Stimulated activated naive B cell treated with anti-CD40 and anti-IgM and Interleukin-4, amounts not matched to agents 10 μg/mL and 1 μg/mL and 100 μg/mL, for 72 hours (primary cell): ENCODE measurements around the gene PIK3CA.

ENCODE experiments used
- ATAC-seq, 2 donors: fragments of 150-1000 bp; cut with Tn5 transposase; replicated peaks; 2 replicates each; pipeline ENCODE4 v1.10.0; 2021; ENCODE audit warnings: moderate library complexity in 1 of 2
- DNase-seq: peaks from one replicate; pipeline ENCODE4 v3.0.0; 2021
- H3K27ac Mint-ChIP-seq: one replicate; pipeline ENCODE4 v1.8.0; 2022; ENCODE audit warnings: mild to moderate bottlenecking, mixed read lengths
- H3K27me3 Mint-ChIP-seq, 2 donors: one replicate each; pipeline ENCODE4 v1.8.0; 2022; ENCODE audit warnings: mixed read lengths in 2 of 2
- H3K36me3 Mint-ChIP-seq, 2 donors: one replicate each; pipeline ENCODE4 v1.8.0; 2022; ENCODE audit warnings: mixed read lengths in 2 of 2, mild to moderate bottlenecking in 1 of 2
- H3K4me1 Mint-ChIP-seq, 2 donors: one replicate each; pipeline ENCODE4 v1.8.0; 2022; ENCODE audit warnings: mixed read lengths in 2 of 2, mild to moderate bottlenecking in 1 of 2
- H3K4me3 Mint-ChIP-seq, 2 donors: one replicate each; pipeline ENCODE4 v1.8.0; 2022; ENCODE audit warnings: mild to moderate bottlenecking in 2 of 2, mixed read lengths in 2 of 2, moderate library complexity in 1 of 2
- H3K9me3 Mint-ChIP-seq, 2 donors: one replicate each; pipeline ENCODE4 v1.8.0; 2022; ENCODE audit warnings: mixed read lengths in 2 of 2, mild to moderate bottlenecking in 1 of 2

The PIK3CA gene

DNA sequence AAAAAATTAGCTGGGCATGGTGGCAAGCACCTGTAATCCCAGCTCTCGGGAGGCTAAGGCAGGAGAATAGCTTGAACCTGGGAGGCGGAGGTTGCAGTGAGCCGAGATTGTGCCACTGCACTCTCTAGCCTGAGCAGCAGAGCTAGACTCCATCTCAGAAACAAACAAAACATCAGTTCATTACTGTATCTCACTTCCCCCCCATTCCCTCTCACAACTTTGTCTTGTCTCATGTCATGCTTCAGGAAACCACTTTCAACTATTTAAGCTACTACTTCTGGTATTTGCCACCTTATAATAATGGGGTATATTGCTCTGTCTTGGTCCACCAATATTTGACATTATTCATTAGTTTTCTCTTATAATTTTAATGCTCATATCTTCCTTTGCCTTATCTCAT lies 26.2 kb downstream of the PIK3CA start:
- peak; percentile 83 to 87 for ATAC-seq
- no peak overlapping the region for H3K4me3 Mint-ChIP-seq

DNA sequence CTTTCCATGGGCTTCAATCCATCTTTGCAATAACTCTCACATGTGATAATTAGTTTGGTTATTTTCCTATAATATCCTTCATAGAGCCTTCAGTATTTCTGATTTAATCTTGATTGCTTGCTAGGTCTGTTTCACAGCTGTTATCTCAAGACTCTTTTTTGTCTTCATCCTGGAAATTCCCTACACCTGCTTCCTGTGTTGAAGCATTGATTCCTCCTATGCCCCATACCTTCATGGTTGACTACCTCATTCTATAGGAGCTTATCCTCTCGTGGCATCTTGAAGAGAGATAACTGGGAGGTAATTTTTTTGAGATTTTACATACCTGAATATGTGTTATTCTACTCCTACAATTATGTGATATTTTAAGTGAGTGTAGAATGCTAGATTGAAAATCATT lies 26.7 kb downstream of the PIK3CA start:
- H3K4me1 Mint-ChIP-seq: peaks cover 23 to 47% of the 10 kb centered on the region in 2 donors
- peaks cover 11 to 18% of the 10 kb centered on the region in 2 donors for H3K36me3 Mint-ChIP-seq
- H3K27me3 Mint-ChIP-seq: no peaks in the 10 kb centered on the region
- DNase-seq (no peak), ATAC-seq (peak in 1 of 2 donors; percentile 47)
- peak overlapping the region; percentile 7 to 41 for H3K4me3 Mint-ChIP-seq
- peaks cover 5 to 9% of the 10 kb centered on the region in 2 donors for H3K9me3 Mint-ChIP-seq
- H3K27ac Mint-ChIP-seq: no peak overlapping the region

More for the DNA sequence above, 26.2 kb downstream of the PIK3CA start:
- peaks cover 12 to 19% of the 10 kb centered on the region in 2 donors for H3K36me3 Mint-ChIP-seq
- DNase-seq: no peak
- H3K27ac Mint-ChIP-seq: no peak overlapping the region
- no peaks in the 10 kb centered on the region for H3K27me3 Mint-ChIP-seq
- H3K9me3 Mint-ChIP-seq: peaks cover 6 to 9% of the 10 kb centered on the region in 2 donors
- peaks cover 24 to 52% of the 10 kb centered on the region in 2 donors for H3K4me1 Mint-ChIP-seq

DNA sequence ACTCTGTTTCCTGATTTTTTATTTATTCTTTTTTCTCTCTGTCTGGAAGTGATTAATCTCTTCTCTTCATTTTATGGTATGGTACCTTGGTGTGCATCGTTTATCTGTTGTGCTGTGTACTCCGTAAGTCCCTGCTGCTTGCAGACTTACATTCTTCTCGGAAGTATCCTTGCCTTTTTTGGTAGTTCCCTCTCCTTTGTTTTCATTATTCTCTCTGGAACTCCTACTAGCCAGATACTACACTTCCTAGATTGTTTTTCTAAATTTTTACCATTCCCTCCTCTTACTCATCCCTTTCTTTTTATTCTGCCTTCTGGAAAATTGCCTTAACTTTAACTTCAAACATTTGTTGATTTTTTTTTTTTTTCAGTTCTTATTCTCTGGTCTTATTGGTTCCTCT lies 27.2 kb downstream of the PIK3CA start:
- peaks cover 10 to 16% of the 10 kb centered on the region in 2 donors for H3K36me3 Mint-ChIP-seq
- DNase-seq (no peak), ATAC-seq (no peak)
- peak overlapping the region in 1 of 2 donors; percentile 4 for H3K4me3 Mint-ChIP-seq
- peaks cover 4 to 9% of the 10 kb centered on the region in 2 donors for H3K9me3 Mint-ChIP-seq
- H3K27me3 Mint-ChIP-seq: no peaks in the 10 kb centered on the region
- H3K4me1 Mint-ChIP-seq: peaks cover 21 to 43% of the 10 kb centered on the region in 2 donors
- H3K27ac Mint-ChIP-seq: peak overlapping the region; percentile 31

DNA sequence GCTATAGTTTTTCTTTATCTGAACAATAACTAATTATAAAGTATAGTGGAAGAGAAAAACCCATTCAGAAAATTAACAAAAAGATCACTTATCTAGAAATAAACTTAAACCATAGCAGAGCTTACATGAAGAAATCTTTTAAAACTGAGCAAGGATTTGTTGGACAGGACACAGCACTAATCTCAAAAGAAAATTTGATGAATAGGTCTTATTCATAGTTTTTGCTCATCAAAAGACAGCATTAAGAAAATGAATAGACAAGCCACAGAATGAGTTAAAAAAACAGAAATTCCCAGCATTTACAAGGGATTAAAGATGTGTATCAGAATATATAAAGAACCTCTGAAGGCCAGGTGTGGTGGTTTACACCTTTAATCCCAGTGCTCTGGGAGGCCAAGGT lies 29.5 kb downstream of the PIK3CA start:
- Mint-ChIP-seq H3K27ac (no peak overlapping the region), H3K4me1 (peaks cover 22 to 35% of the 10 kb centered on the region in 2 donors), H3K36me3 (peaks cover 0 to 3% of the 10 kb centered on the region in 2 donors), H3K4me3 (no peak overlapping the region), H3K27me3 (no peaks in the 10 kb centered on the region), H3K9me3 (no peaks in the 10 kb centered on the region)
- ATAC-seq (no peak), DNase-seq (no peak)

DNA sequence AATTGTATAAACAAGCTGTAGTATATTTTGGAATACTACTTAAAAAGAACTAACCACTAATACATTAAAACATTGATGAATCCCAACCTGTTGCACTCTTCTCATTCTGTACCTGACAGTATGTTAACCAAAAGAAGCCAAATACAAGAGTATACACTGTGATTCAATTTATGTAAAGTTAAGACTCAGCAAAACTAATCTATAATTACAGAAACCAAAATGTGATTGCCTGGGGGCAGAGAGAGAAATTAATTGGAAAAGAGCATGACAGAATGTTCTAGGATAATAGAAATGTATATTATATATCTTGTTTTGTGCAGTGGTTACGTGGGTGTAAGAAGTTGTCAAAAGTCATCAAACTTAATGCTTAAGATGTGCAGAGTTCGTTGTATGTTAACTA lies 31.1 kb downstream of the PIK3CA start:
- Mint-ChIP-seq H3K4me1 (peaks cover 26 to 40% of the 10 kb centered on the region in 2 donors), H3K4me3 (no peak overlapping the region), H3K36me3 (peaks cover 0 to 3% of the 10 kb centered on the region in 2 donors), H3K27ac (no peak overlapping the region), H3K9me3 (no peaks in the 10 kb centered on the region), H3K27me3 (no peaks in the 10 kb centered on the region)
- ATAC-seq: no peak
- no peak for DNase-seq

DNA sequence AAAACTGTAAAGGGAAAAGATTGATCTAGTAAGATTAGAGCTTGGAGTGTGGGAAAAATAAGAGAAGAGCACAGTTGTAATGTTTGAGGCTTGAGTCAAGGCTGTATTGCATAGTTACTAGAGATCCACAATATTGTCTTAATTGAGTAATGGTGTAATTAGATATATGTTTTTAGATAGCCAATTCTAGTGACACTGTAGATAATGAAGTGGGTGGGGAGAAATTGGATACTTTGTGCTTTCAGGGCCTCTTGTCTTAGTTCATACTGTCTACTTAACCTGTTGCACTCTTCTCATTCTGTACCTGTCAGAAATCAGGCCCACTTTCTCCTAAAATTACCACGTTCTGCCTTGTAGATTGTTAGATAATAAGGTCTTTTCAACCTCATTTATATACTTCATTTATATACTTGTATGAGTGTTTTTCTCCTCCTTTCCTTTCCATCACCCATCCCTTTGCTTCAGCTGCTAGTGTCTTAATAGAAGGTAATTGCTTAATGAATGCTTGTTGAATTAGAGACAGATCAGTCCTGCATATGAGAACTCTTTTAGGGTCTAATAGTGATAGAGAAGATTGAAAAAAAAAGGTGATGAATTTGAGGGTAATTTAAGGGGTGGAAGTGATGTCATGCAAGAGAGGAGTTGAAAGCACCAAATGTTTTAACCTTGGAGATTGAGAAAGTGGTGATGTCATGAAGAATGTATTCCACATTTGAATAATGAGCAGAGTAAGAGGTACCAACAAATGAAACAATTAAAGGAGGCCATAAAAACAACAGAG lies 32.0 kb downstream of the PIK3CA start:
- no peaks in the 10 kb centered on the region for H3K27me3 Mint-ChIP-seq
- H3K27ac Mint-ChIP-seq: no peak overlapping the region
- no peaks in the 10 kb centered on the region for H3K9me3 Mint-ChIP-seq
- peaks cover 24 to 40% of the 10 kb centered on the region in 2 donors for H3K4me1 Mint-ChIP-seq
- H3K36me3 Mint-ChIP-seq: peaks cover 0 to 3% of the 10 kb centered on the region in 2 donors
- ATAC-seq (peak in 1 of 2 donors; percentile 27), DNase-seq (no peak)
- no peak overlapping the region for H3K4me3 Mint-ChIP-seq

DNA sequence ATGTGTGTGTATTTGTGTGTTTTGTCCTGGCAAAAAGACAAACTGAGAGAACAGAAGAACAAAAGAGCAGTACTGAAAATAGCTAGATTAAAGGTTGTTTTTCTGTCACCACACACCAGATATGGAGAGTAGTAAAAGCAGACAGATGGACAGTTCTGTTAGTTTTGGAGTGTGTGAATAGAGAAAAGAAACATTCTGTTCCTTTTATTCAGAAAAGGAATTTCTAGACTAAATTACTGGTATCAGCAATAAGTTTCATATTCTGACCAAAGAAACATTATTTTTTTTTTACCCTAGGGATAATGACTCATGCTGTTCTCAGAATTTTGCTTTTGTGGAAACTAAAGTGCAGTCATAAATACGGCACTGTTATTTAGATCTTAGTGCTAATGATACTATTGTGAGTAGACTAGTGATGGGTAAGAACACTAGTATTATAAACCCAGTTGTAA lies 32.9 kb downstream of the PIK3CA start:
- H3K27me3 Mint-ChIP-seq: no peaks in the 10 kb centered on the region
- H3K4me3 Mint-ChIP-seq: peak overlapping the region; percentile 41 to 65
- H3K4me1 Mint-ChIP-seq: peaks cover 22 to 40% of the 10 kb centered on the region in 2 donors
- no peaks in the 10 kb centered on the region for H3K36me3 Mint-ChIP-seq
- DNase-seq (no peak), ATAC-seq (peak; percentile 88 to 90)
- H3K27ac Mint-ChIP-seq: no peak overlapping the region
- no peaks in the 10 kb centered on the region for H3K9me3 Mint-ChIP-seq

DNA sequence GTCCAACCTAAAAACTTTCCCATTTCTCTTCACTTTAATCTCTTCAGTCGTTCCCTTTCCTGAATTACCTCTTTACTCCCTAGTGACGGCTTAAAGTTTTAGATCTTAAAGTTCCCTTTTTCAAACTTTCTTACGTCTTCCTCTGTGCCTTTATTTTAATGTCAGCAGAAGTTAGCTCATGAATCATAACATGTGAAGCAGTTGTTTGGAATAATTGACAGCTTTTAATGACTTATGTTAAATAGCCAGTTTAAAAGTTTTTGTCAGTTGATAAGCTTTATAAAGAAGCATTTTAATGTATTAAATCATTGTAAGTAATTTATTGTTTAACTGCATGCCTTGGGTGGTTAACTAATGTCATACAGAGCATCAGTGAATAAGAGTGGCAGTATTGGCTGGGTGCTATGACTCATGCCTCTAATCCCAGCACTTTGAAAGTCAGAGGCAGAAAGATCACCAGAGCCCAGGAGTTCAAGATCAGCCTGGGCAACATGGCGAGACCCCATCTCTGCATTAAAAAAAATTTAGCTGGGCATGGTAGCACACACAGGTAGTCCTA lies 33.9 kb downstream of the PIK3CA start:
- Mint-ChIP-seq H3K27ac (peak overlapping the region; percentile 78), H3K36me3 (no peaks in the 10 kb centered on the region), H3K27me3 (no peaks in the 10 kb centered on the region), H3K4me1 (peaks cover 24 to 41% of the 10 kb centered on the region in 2 donors), H3K9me3 (no peaks in the 10 kb centered on the region), H3K4me3 (peak overlapping the region; percentile 61 to 72)
- no peak for DNase-seq
- peak; percentile 71 to 73 for ATAC-seq

DNA sequence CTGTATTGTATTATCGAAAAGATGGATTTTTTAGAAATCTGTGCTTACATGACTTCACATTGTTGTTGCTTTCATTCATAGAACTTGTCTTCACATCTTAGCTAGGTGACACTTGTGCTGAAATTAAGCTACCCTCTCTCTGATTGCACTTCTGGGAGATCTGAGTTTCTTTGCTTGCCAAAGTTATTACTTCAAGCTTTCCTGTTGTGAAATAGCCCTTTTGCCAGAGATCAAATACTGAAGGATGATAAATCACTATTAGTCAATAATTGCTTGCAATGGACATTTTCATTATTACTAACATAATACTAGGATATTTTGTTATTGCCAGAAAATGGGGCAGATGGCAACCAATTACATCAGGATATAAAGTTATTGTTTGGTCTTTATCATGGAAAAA lies 34.7 kb downstream of the PIK3CA start:
- ATAC-seq: no peak
- Mint-ChIP-seq H3K9me3 (no peaks in the 10 kb centered on the region), H3K36me3 (no peaks in the 10 kb centered on the region), H3K27ac (no peak overlapping the region), H3K4me3 (no peak overlapping the region), H3K27me3 (no peaks in the 10 kb centered on the region), H3K4me1 (peaks cover 24 to 46% of the 10 kb centered on the region in 2 donors)
- DNase-seq: no peak

DNA sequence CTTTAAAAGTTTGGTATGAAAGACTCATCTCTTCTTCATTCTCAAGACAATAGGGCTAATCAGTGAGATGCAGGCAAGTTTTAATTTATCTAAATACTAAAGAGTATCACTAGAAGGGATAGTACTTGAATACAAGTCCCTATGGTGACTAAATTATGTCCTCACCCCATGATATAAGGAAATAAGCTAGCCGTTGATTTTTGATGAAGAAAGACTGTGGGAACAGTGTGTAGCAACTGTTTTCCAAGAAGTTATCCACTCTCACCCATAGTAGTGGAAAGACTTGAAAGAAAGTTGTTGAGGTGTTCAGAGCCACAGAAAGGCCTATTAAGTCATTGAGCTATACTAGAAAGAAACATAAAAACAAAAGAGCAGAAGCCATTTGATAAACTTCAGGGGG lies 36.7 kb downstream of the PIK3CA start:
- no peak overlapping the region for H3K4me3 Mint-ChIP-seq
- H3K4me1 Mint-ChIP-seq: peaks cover 23 to 53% of the 10 kb centered on the region in 2 donors
- no peaks in the 10 kb centered on the region for H3K9me3 Mint-ChIP-seq
- no peaks in the 10 kb centered on the region for H3K27me3 Mint-ChIP-seq
- H3K27ac Mint-ChIP-seq: no peak overlapping the region
- ATAC-seq (no peak), DNase-seq (no peak)
- no peaks in the 10 kb centered on the region for H3K36me3 Mint-ChIP-seq

DNA sequence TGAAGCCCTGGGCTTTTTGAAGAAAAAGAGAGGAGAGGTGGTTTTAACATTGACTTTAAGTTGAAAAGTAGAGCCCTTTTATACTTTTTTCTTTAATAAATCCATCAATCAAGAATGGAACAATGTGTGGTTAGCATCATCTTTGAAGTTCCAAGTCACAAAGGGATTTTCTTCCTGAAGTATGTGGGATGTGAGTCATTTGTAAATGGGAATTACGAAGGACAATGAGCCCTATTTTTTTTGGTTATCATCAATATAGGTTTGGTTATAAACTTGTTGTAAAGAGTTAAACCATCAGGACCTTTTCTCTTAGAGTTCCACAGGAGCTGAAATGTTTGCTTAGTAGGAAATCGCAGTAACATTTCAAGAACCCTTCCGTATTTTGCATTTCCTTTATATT lies 38.3 kb downstream of the PIK3CA start:
- no peak for DNase-seq
- no peak for ATAC-seq
- no peaks in the 10 kb centered on the region for H3K27me3 Mint-ChIP-seq
- H3K36me3 Mint-ChIP-seq: no peaks in the 10 kb centered on the region
- no peak overlapping the region for H3K4me3 Mint-ChIP-seq
- H3K4me1 Mint-ChIP-seq: peaks cover 28 to 66% of the 10 kb centered on the region in 2 donors
- H3K27ac Mint-ChIP-seq: no peak overlapping the region
- no peaks in the 10 kb centered on the region for H3K9me3 Mint-ChIP-seq

DNA sequence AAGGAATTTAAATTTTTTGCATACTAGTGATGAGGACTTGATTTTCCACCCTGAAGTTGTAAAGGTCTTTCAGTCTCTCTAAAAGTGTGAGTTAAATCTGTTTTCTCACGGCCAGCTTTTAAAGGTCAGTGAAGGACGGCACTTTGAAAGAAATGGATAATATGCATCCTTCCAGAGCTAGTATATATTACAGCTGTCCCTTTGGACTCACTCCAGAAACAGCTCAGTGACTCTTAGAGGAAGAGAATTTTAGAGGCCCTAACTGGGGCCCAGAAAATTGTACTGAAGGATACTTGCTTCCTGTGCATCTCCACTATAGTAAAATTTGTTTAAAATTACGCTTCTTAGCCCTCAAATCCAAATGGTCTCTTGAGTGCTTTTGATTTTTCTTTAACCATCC lies 41.6 kb downstream of the PIK3CA start:
- no peaks in the 10 kb centered on the region for H3K9me3 Mint-ChIP-seq
- peaks cover 25 to 62% of the 10 kb centered on the region in 2 donors for H3K4me1 Mint-ChIP-seq
- ATAC-seq (no peak), DNase-seq (no peak)
- H3K36me3 Mint-ChIP-seq: peaks cover 0 to 3% of the 10 kb centered on the region in 2 donors
- no peaks in the 10 kb centered on the region for H3K27me3 Mint-ChIP-seq
- no peak overlapping the region for H3K4me3 Mint-ChIP-seq
- H3K27ac Mint-ChIP-seq: no peak overlapping the region

DNA sequence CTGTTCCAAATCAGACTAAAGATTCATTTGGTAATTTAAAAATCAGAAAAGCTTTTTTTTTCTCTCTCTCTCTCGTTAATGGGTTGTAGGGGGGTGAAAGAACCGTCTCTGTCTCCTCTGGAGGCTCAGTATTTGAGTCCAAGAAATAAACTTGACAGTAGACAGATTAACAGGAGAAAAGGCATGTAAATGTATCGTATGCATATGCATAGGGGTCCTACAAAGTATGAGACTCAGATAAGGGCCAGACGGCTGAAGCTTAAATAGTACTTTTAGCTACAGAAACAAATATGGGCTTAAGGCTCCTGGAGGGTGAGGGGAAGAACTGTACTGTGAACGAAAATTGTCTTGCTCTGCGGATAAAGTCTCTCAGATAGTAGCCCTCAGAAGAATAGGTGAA lies 42.4 kb downstream of the PIK3CA start:
- H3K4me3 Mint-ChIP-seq: no peak overlapping the region
- peaks cover 24 to 62% of the 10 kb centered on the region in 2 donors for H3K4me1 Mint-ChIP-seq
- no peaks in the 10 kb centered on the region for H3K9me3 Mint-ChIP-seq
- no peaks in the 10 kb centered on the region for H3K27me3 Mint-ChIP-seq
- ATAC-seq: no peak
- DNase-seq: no peak
- H3K36me3 Mint-ChIP-seq: peaks cover 0 to 3% of the 10 kb centered on the region in 2 donors
- no peak overlapping the region for H3K27ac Mint-ChIP-seq

DNA sequence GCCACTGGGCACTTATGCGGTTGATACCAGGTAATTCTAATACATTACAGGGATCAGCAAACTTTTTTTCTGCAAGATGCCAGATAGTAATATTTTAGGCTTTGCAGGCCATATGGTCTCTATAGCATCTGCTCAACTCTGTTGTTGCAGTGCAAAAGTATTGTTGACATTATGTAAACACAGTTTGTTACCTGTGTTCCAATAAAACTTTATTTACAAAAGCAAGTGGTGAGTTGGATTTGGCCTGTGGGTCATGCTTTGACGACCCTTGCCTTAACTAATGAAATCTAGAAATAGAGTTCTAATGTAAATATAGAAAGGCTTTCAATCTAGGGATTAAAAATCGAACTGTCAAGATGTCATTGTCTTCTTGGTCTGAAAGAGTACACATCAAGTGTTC lies 44.4 kb downstream of the PIK3CA start:
- peaks cover 0 to 2% of the 10 kb centered on the region in 2 donors for H3K9me3 Mint-ChIP-seq
- H3K4me1 Mint-ChIP-seq: peaks cover 32 to 66% of the 10 kb centered on the region in 2 donors
- H3K27ac Mint-ChIP-seq: no peak overlapping the region

DNA sequence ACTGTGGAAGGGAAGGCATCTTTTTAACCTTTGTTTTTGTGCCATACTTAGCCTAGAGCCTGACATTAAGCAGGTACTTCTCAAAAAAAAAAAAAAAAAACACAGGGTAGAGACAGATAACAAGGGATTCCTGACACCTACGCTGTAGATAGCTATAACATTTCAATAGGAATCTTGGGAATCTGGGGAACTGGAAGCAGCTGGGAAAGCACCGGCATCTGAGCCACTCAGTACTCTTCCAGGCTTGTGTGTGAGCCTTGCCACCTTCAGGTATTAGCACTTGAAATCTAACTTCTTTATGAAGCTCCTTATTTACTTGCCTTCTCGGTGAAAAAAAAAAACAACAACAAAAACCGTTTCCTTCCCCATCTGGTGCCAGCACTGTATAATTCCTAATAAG lies 46.8 kb downstream of the PIK3CA start:
- Mint-ChIP-seq H3K36me3 (peaks cover 0 to 3% of the 10 kb centered on the region in 2 donors), H3K4me1 (peaks cover 29 to 61% of the 10 kb centered on the region in 2 donors), H3K9me3 (peaks cover 0 to 3% of the 10 kb centered on the region in 2 donors), H3K27me3 (no peaks in the 10 kb centered on the region), H3K27ac (no peak overlapping the region), H3K4me3 (no peak overlapping the region)
- no peak for DNase-seq
- no peak for ATAC-seq

More for the DNA sequence above, 44.4 kb downstream of the PIK3CA start:
- peaks cover 0 to 3% of the 10 kb centered on the region in 2 donors for H3K36me3 Mint-ChIP-seq
- DNase-seq (no peak), ATAC-seq (no peak)
- no peak overlapping the region for H3K4me3 Mint-ChIP-seq
- H3K27me3 Mint-ChIP-seq: no peaks in the 10 kb centered on the region
